GM23338 (cell line): ENCODE data around the gene MGAT2. TPM values are rescaled to one million over a fixed set of nuclear protein-coding genes. Genes with fewer than 3 reads are reported as not detected.

ENCODE experiments used
- ATAC-seq: fragments of 200-7000 bp; cut with Tn5 transposase; 3 replicates; pipeline ENCODE4 v1.9.1; 2020
- DNase-seq: peaks from one replicate; pipeline ENCODE4 v3.0.0-alpha.2; 2015; ENCODE audit warnings: low spot score
- H2AFZ ChIP-seq: fragments of 200-600 bp; sonication (generic); 2 replicates; pipeline ENCODE4 v1.8.0; 2016; ENCODE audit warnings: antibody characterized with exemption, mild to moderate bottlenecking, moderate library complexity
- H3F3A ChIP-seq: fragments of 200-600 bp; sonication (generic); replicated peaks from 2 replicates; pipeline ENCODE4 v1.8.0; 2017; ENCODE audit warnings: antibody characterized with exemption, mixed run types, low read depth
- H3K27ac ChIP-seq: fragments of 200-600 bp; sonication (generic); 2 replicates; pipeline ENCODE4 v1.6.1; 2016; ENCODE audit warnings: low read depth
- H3K27me3 ChIP-seq: fragments of 200-600 bp; sonication (generic); 2 replicates; pipeline ENCODE4 v1.8.0; 2016; ENCODE audit warnings: mild to moderate bottlenecking, mixed run types, moderate library complexity; ENCODE audit not compliant: insufficient read depth
- H3K36me3 ChIP-seq: fragments of 200-600 bp; sonication (generic); 2 replicates; pipeline ENCODE4 v1.8.0; 2016; ENCODE audit warnings: mild to moderate bottlenecking; ENCODE audit not compliant: insufficient read depth
- H3K4me1 ChIP-seq: fragments of 200-600 bp; sonication (generic); 2 replicates; pipeline ENCODE4 v1.8.0; 2016; ENCODE audit warnings: mild to moderate bottlenecking, moderate library complexity; ENCODE audit not compliant: insufficient read depth
- H3K4me2 ChIP-seq: fragments of 200-600 bp; sonication (generic); 2 replicates; pipeline ENCODE4 v1.7.1; 2017; ENCODE audit warnings: mixed run types
- H3K4me3 ChIP-seq: fragments of 200-600 bp; sonication (generic); 2 replicates; pipeline ENCODE4 v1.6.1; 2016; ENCODE audit warnings: mixed run types
- H3K79me2 ChIP-seq: fragments of 200-600 bp; sonication (generic); replicated peaks from 2 replicates; pipeline ENCODE4 v1.8.0; 2017; ENCODE audit warnings: mild to moderate bottlenecking; ENCODE audit not compliant: insufficient read depth
- H3K9me2 ChIP-seq: fragments of 200-600 bp; sonication (generic); 2 replicates; pipeline ENCODE4 v1.8.0; 2017; ENCODE audit not compliant: insufficient read depth
- H4K20me1 ChIP-seq: fragments of 200-600 bp; sonication (generic); replicated peaks from 2 replicates; pipeline ENCODE4 v1.8.0; 2017; ENCODE audit warnings: mild to moderate bottlenecking; ENCODE audit not compliant: insufficient read depth
- H3K27ac Mint-ChIP-seq: 2 replicates; pipeline ENCODE4 v1.8.0; 2020; ENCODE audit warnings: inconsistent platforms, mild to moderate bottlenecking, moderate library complexity, mixed read lengths
- H3K27me3 Mint-ChIP-seq: 3 replicates; pipeline ENCODE4 v1.8.0; 2022; ENCODE audit warnings: low read depth, mild to moderate bottlenecking, moderate library complexity, mixed read lengths, inconsistent platforms; ENCODE audit not compliant: insufficient read depth, poor library complexity
- H3K36me3 Mint-ChIP-seq: 3 replicates; pipeline ENCODE4 v1.8.0; 2021; ENCODE audit warnings: low read depth, mild to moderate bottlenecking, inconsistent platforms, moderate library complexity, mixed read lengths
- H3K4me1 Mint-ChIP-seq: 3 replicates; pipeline ENCODE4 v1.8.0; 2020; ENCODE audit warnings: mild to moderate bottlenecking, inconsistent platforms, mixed read lengths
- H3K4me3 Mint-ChIP-seq: 3 replicates; pipeline ENCODE4 v1.8.0; 2021; ENCODE audit warnings: moderate library complexity, mild to moderate bottlenecking, inconsistent platforms, mixed read lengths
- H3K9me3 Mint-ChIP-seq: 3 replicates; pipeline ENCODE4 v1.8.0; 2020; ENCODE audit warnings: moderate library complexity, mild to moderate bottlenecking, inconsistent platforms, mixed read lengths
- CREB1 ChIP-seq: fragments of 250-450 bp; sonication (Bioruptor Pico); IDR thresholded peaks from 2 replicates; pipeline ENCODE4 v1.5.0; 2020; ENCODE audit warnings: low read depth, mild to moderate bottlenecking, moderate library complexity
- EZH2 ChIP-seq: fragments of 200-600 bp; sonication (generic); IDR thresholded peaks from one replicate; pipeline ENCODE4 v1.8.0; 2017; ENCODE audit warnings: antibody characterized with exemption, mild to moderate bottlenecking, low read depth; ENCODE audit not compliant: unreplicated experiment
- EZH2phosphoT487 ChIP-seq: fragments of 200-600 bp; sonication (generic); IDR thresholded peaks from one replicate; pipeline ENCODE4 v1.8.1; 2018; ENCODE audit warnings: antibody characterized with exemption; ENCODE audit not compliant: unreplicated experiment
- NANOG ChIP-seq: IDR thresholded peaks from 2 replicates; pipeline ENCODE4 v1.6.1; 2016; ENCODE audit warnings: antibody characterized with exemption, borderline replicate concordance
- POLR2AphosphoS5 ChIP-seq: IDR thresholded peaks from 2 replicates; pipeline ENCODE4 v1.6.1; 2016; ENCODE audit warnings: antibody characterized with exemption, low read depth
- ZNF114 ChIP-seq: fragments of 250-450 bp; sonication (Bioruptor Pico); IDR thresholded peaks from 2 replicates; pipeline ENCODE4 v1.5.0; 2020; ENCODE audit warnings: mild to moderate bottlenecking, moderate library complexity
- ZNF331 ChIP-seq: fragments of 250-450 bp; sonication (Bioruptor Pico); IDR thresholded peaks from 2 replicates; pipeline ENCODE4 v1.5.0; 2020; ENCODE audit warnings: low read depth, mild to moderate bottlenecking, moderate library complexity
- polyA plus RNA-seq: library from polyadenylated mRNA; unstranded; fragments of >200 nt; fragmentation: Nextera tagmentation; extraction: Ambion mirVana; gene quantifications from 2 replicates; pipeline ENCODE4 v1.2.1, GENCODE V29; 2016
- total RNA-seq: library from RNA; depleted of rRNA; stranded (reverse); fragments of >200 nt; shearing (Covaris generic); gene quantifications from 2 replicates; pipeline ENCODE4 v1.2.3, GENCODE V29; 2014
- TF ChIP-seq, protein P1 (sequence below), 2 experiments: fragments of 200-600 bp in 1 of 2; sonication (generic) in 1 of 2; conservative IDR thresholded peaks; 2 replicates each; pipeline versions ENCODE4 v1.5.1 to v1.6.1; 2016 to 2017; ENCODE audit warnings: antibody characterized with exemption in 2 of 2, low read depth in 2 of 2, mild to moderate bottlenecking in 2 of 2, moderate library complexity in 1 of 2
- TF ChIP-seq, protein P2 (sequence below): fragments of 250-450 bp; sonication (Bioruptor Pico); IDR thresholded peaks from 2 replicates; pipeline ENCODE4 v1.5.0; 2020; ENCODE audit warnings: mild to moderate bottlenecking, moderate library complexity
- TF ChIP-seq, protein P3 (sequence below): IDR thresholded peaks from 2 replicates; pipeline ENCODE4 v1.6.1; 2016; ENCODE audit warnings: antibody characterized with exemption

MGAT2 gene
- total and polyA plus RNA-seq, 2 experiments from 2014 or later = 10.1 to 31.6 TPM

GRCh38 chr14:49642163-49642562 is 21.6 kb downstream of the MGAT2 start:
- H3K27ac ChIP-seq = 0 out of 2 replicates have a peak overlapping the region, but pooled peaks have one; percentile 78

More at GRCh38 chr14:49642163-49642562, 21.6 kb downstream of the MGAT2 start:
- H4K20me1 ChIP-seq = peaks cover 33% of the 10 kb centered on the region
- Mint-ChIP-seq H3K36me3 (peaks cover 52% of the 10 kb centered on the region), H3K27me3 (no peaks in the 10 kb centered on the region), H3K4me1 (peaks cover 19% of the 10 kb centered on the region), H3K4me3 (no peak overlapping the region), H3K27ac (no peak overlapping the region), H3K9me3 (no peaks in the 10 kb centered on the region)
- no peaks in the 10 kb centered on the region for H3K9me2 ChIP-seq
- H3K36me3 ChIP-seq = peaks cover 5% of the 10 kb centered on the region; the same call in 1 of the 2 replicates
- TF ChIP-seq POLR2AphosphoS5 (no peak), NANOG (no peak), CREB1 (no peak), ZNF114 (CRISPR knock-in tag) (no peak), EZH2phosphoT487 (no peak), ZNF331 (no peak), EZH2 (no peak)
- TF ChIP-seq, protein P1, sequence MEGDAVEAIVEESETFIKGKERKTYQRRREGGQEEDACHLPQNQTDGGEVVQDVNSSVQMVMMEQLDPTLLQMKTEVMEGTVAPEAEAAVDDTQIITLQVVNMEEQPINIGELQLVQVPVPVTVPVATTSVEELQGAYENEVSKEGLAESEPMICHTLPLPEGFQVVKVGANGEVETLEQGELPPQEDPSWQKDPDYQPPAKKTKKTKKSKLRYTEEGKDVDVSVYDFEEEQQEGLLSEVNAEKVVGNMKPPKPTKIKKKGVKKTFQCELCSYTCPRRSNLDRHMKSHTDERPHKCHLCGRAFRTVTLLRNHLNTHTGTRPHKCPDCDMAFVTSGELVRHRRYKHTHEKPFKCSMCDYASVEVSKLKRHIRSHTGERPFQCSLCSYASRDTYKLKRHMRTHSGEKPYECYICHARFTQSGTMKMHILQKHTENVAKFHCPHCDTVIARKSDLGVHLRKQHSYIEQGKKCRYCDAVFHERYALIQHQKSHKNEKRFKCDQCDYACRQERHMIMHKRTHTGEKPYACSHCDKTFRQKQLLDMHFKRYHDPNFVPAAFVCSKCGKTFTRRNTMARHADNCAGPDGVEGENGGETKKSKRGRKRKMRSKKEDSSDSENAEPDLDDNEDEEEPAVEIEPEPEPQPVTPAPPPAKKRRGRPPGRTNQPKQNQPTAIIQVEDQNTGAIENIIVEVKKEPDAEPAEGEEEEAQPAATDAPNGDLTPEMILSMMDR (conservative IDR thresholded peaks at IDR 0.05; ENCODE audit: low read depth in 2 of 2) = no peak
- TF ChIP-seq, protein P2, sequence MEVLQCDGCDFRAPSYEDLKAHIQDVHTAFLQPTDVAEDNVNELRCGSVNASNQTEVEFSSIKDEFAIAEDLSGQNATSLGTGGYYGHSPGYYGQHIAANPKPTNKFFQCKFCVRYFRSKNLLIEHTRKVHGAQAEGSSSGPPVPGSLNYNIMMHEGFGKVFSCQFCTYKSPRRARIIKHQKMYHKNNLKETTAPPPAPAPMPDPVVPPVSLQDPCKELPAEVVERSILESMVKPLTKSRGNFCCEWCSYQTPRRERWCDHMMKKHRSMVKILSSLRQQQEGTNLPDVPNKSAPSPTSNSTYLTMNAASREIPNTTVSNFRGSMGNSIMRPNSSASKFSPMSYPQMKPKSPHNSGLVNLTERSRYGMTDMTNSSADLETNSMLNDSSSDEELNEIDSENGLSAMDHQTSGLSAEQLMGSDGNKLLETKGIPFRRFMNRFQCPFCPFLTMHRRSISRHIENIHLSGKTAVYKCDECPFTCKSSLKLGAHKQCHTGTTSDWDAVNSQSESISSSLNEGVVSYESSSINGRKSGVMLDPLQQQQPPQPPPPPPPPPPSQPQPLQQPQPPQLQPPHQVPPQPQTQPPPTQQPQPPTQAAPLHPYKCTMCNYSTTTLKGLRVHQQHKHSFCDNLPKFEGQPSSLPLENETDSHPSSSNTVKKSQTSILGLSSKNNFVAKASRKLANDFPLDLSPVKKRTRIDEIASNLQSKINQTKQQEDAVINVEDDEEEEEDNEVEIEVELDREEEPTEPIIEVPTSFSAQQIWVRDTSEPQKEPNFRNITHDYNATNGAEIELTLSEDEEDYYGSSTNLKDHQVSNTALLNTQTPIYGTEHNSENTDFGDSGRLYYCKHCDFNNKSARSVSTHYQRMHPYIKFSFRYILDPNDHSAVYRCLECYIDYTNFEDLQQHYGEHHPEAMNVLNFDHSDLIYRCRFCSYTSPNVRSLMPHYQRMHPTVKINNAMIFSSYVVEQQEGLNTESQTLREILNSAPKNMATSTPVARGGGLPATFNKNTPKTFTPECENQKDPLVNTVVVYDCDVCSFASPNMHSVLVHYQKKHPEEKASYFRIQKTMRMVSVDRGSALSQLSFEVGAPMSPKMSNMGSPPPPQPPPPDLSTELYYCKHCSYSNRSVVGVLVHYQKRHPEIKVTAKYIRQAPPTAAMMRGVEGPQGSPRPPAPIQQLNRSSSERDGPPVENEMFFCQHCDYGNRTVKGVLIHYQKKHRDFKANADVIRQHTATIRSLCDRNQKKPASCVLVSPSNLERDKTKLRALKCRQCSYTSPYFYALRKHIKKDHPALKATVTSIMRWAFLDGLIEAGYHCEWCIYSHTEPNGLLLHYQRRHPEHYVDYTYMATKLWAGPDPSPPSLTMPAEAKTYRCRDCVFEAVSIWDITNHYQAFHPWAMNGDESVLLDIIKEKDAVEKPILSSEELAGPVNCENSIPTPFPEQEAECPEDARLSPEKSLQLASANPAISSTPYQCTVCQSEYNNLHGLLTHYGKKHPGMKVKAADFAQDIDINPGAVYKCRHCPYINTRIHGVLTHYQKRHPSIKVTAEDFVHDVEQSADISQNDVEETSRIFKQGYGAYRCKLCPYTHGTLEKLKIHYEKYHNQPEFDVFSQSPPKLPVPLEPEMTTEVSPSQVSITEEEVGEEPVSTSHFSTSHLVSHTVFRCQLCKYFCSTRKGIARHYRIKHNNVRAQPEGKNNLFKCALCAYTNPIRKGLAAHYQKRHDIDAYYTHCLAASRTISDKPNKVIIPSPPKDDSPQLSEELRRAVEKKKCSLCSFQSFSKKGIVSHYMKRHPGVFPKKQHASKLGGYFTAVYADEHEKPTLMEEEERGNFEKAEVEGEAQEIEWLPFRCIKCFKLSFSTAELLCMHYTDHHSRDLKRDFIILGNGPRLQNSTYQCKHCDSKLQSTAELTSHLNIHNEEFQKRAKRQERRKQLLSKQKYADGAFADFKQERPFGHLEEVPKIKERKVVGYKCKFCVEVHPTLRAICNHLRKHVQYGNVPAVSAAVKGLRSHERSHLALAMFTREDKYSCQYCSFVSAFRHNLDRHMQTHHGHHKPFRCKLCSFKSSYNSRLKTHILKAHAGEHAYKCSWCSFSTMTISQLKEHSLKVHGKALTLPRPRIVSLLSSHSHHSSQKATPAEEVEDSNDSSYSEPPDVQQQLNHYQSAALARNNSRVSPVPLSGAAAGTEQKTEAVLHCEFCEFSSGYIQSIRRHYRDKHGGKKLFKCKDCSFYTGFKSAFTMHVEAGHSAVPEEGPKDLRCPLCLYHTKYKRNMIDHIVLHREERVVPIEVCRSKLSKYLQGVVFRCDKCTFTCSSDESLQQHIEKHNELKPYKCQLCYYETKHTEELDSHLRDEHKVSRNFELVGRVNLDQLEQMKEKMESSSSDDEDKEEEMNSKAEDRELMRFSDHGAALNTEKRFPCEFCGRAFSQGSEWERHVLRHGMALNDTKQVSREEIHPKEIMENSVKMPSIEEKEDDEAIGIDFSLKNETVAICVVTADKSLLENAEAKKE (CRISPR knock-in tag) = no peak
- TF ChIP-seq, protein P3, sequence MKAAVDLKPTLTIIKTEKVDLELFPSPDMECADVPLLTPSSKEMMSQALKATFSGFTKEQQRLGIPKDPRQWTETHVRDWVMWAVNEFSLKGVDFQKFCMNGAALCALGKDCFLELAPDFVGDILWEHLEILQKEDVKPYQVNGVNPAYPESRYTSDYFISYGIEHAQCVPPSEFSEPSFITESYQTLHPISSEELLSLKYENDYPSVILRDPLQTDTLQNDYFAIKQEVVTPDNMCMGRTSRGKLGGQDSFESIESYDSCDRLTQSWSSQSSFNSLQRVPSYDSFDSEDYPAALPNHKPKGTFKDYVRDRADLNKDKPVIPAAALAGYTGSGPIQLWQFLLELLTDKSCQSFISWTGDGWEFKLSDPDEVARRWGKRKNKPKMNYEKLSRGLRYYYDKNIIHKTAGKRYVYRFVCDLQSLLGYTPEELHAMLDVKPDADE = no peak
- no peaks in the 10 kb centered on the region; the same call in 1 of the 2 replicates for H3K4me1 ChIP-seq
- no peaks in the 10 kb centered on the region for H3K27me3 ChIP-seq
- no peak for DNase-seq
- no peak overlapping the region for H3K4me2 ChIP-seq
- H2AFZ ChIP-seq = no peak overlapping the region
- H3K79me2 ChIP-seq = peaks cover 48% of the 10 kb centered on the region
- 0 out of 2 replicates have a peak, but pooled peaks cover 2% of the 10 kb centered on the region for H3F3A ChIP-seq
- no peak for ATAC-seq
- no peak overlapping the region for H3K4me3 ChIP-seq
